ENCODE measurements around the gene XXYLT1.

The XXYLT1 gene

GRCh38 chr3:195064300-195064931, 206.5 kb downstream of the XXYLT1 start:
- no peak for TF ChIP-seq Cebpa-rat (IDR thresholded peaks at IDR 0.05)

GRCh38 chr3:195063581-195064193, 207.3 kb downstream of the XXYLT1 start:
- H3K27me3 ChIP-seq = peaks cover 0 to 16% (median 4%) of the 10 kb centered on the region in 11 experiments; a peak in 8 of 22 replicates
- no peak for TF ChIP-seq Cebpa-rat (IDR thresholded peaks at IDR 0.05)
- H3K9me3 ChIP-seq (replicated peaks in 1 of 11) = peaks cover 0 to 11% (median 6%) of the 10 kb centered on the region in 11 experiments; a peak in 4 of 22 replicates
- H3K4me1 ChIP-seq = peaks cover 22 to 54% (median 46%) of the 10 kb centered on the region in 10 experiments
- no peaks in the 10 kb centered on the region for H4K20me1 ChIP-seq
- H3K9ac ChIP-seq = peak overlapping the region in 2 of 11 experiments; percentile 3 to 39; a peak in 3 of 22 replicates
- H3K4me3 ChIP-seq = no peak overlapping the region
- H3K27ac ChIP-seq = no peak overlapping the region
- peak overlapping the region in 10 of 11 experiments; percentile 19 to 90 (median 70); a peak in 20 of 22 replicates for H3K4me2 ChIP-seq
- peaks cover 2 to 14% (median 8%) of the 10 kb centered on the region in 11 experiments; a peak in 17 of 22 replicates for H3K36me3 ChIP-seq

More at GRCh38 chr3:195064300-195064931, 206.5 kb downstream of the XXYLT1 start:
- Histone ChIP-seq H3K27ac (no peak overlapping the region), H3K4me2 (peak overlapping the region; percentile 0 to 90 (median 69); a peak in 21 of 22 replicates), H3K4me1 (peaks cover 15 to 49% (median 41%) of the 10 kb centered on the region in 10 experiments), H3K9me3 (replicated peaks in 1 of 11) (peaks cover 0 to 11% (median 6%) of the 10 kb centered on the region in 11 experiments; a peak in 4 of 22 replicates), H3K4me3 (no peak overlapping the region), H3K27me3 (peaks cover 0 to 16% (median 4%) of the 10 kb centered on the region in 11 experiments; a peak in 8 of 22 replicates), H4K20me1 (no peaks in the 10 kb centered on the region), H3K9ac (peak overlapping the region in 1 of 11 experiments; percentile 3; a peak in 1 of 22 replicates), H3K36me3 (peaks cover 9 to 21% (median 15%) of the 10 kb centered on the region in 11 experiments; a peak in 21 of 22 replicates)

GRCh38 chr3:195062866-195063540, 208.0 kb downstream of the XXYLT1 start:
- Histone ChIP-seq H3K4me3 (no peak overlapping the region), H3K9me3 (replicated peaks in 1 of 11) (peaks cover 0 to 11% (median 6%) of the 10 kb centered on the region in 11 experiments; a peak in 4 of 22 replicates), H3K9ac (peak overlapping the region in 1 of 11 experiments; percentile 39; a peak in 1 of 22 replicates), H4K20me1 (no peaks in the 10 kb centered on the region), H3K27me3 (peaks cover 0 to 16% (median 4%) of the 10 kb centered on the region in 11 experiments; a peak in 8 of 22 replicates), H3K27ac (no peak overlapping the region), H3K4me2 (peak overlapping the region in 9 of 11 experiments; percentile 19 to 90 (median 70); a peak in 18 of 22 replicates), H3K36me3 (peaks cover 0 to 7% (median 5%) of the 10 kb centered on the region in 11 experiments; a peak in 9 of 22 replicates), H3K4me1 (peaks cover 24 to 51% (median 43%) of the 10 kb centered on the region in 10 experiments)
- no peak for TF ChIP-seq Cebpa-rat (IDR thresholded peaks at IDR 0.05)

GRCh38 chr3:195061756-195062655, 209.0 kb downstream of the XXYLT1 start:
- H3K27ac ChIP-seq = no peak overlapping the region
- TF ChIP-seq Cebpa-rat (IDR thresholded peaks at IDR 0.05) = no peak
- peaks cover 24 to 45% (median 40%) of the 10 kb centered on the region in 10 experiments for H3K4me1 ChIP-seq
- peak overlapping the region in 4 of 11 experiments; percentile 69 to 90 (median 76); a peak in 4 of 22 replicates for H3K4me2 ChIP-seq
- no peaks in the 10 kb centered on the region for H3K36me3 ChIP-seq
- no peak overlapping the region for H3K4me3 ChIP-seq
- peaks cover 0 to 11% (median 6%) of the 10 kb centered on the region in 11 experiments; a peak in 4 of 22 replicates for H3K9me3 ChIP-seq (replicated peaks in 1 of 11)
- H4K20me1 ChIP-seq = no peaks in the 10 kb centered on the region
- H3K27me3 ChIP-seq = peaks cover 0 to 16% (median 4%) of the 10 kb centered on the region in 11 experiments; a peak in 8 of 22 replicates
- no peak overlapping the region for H3K9ac ChIP-seq

GRCh38 chr3:195060531-195061291, 210.2 kb downstream of the XXYLT1 start:
- Histone ChIP-seq H3K27ac (no peak overlapping the region), H3K4me1 (peaks cover 24 to 45% (median 40%) of the 10 kb centered on the region in 10 experiments), H3K9ac (no peak overlapping the region), H3K36me3 (no peaks in the 10 kb centered on the region), H4K20me1 (no peaks in the 10 kb centered on the region), H3K4me3 (no peak overlapping the region), H3K9me3 (replicated peaks in 1 of 11) (peaks cover 0 to 7% (median 2%) of the 10 kb centered on the region in 11 experiments; a peak in 3 of 22 replicates), H3K4me2 (no peak overlapping the region), H3K27me3 (peaks cover 0 to 16% (median 4%) of the 10 kb centered on the region in 11 experiments; a peak in 8 of 22 replicates)
- TF ChIP-seq Cebpa-rat (IDR thresholded peaks at IDR 0.05) = no peak

- TF ChIP-seq Cebpa-rat (IDR thresholded peaks at IDR 0.05) = no peak
- Histone ChIP-seq H3K9me3 (replicated peaks in 1 of 11) (peaks cover 0 to 5% (median 0%) of the 10 kb centered on the region in 11 experiments; a peak in 2 of 22 replicates), H3K27me3 (peaks cover 0 to 15% (median 4%) of the 10 kb centered on the region in 11 experiments; a peak in 8 of 22 replicates), H3K4me2 (no peak overlapping the region), H3K4me1 (peaks cover 24 to 49% (median 42%) of the 10 kb centered on the region in 10 experiments), H3K9ac (no peak overlapping the region), H3K4me3 (no peak overlapping the region), H4K20me1 (no peaks in the 10 kb centered on the region), H3K27ac (no peak overlapping the region), H3K36me3 (no peaks in the 10 kb centered on the region)
Measured at GRCh38 chr3:195060217-195060481, 210.8 kb downstream of the XXYLT1 start.

- Histone ChIP-seq H3K9me3 (replicated peaks in 1 of 11) (peaks cover 0 to 10% (median 0%) of the 10 kb centered on the region in 11 experiments; a peak in 5 of 22 replicates), H3K36me3 (no peaks in the 10 kb centered on the region), H3K27me3 (peaks cover 0 to 10% (median 0%) of the 10 kb centered on the region in 11 experiments; a peak in 7 of 22 replicates), H3K4me3 (no peak overlapping the region), H3K9ac (peak overlapping the region in 3 of 11 experiments; percentile 2 to 24 (median 22); a peak in 3 of 22 replicates), H3K27ac (0 out of 22 replicates have a peak overlapping the region, but pooled peaks of 1 of the 11 experiments have one; percentile 3), H4K20me1 (no peaks in the 10 kb centered on the region), H3K4me2 (peak overlapping the region; percentile 54 to 74 (median 64)), H3K4me1 (peaks cover 19 to 45% (median 37%) of the 10 kb centered on the region in 10 experiments)
- no peak for TF ChIP-seq Cebpa-rat (IDR thresholded peaks at IDR 0.05)
Measured at GRCh38 chr3:195059471-195060216, 211.3 kb downstream of the XXYLT1 start.

Measured in BLaER1 treated with 17β-estradiol and CSF1 and Interleukin-3, amounts not matched to agents 10 nM and 100 nM (cell line).